Effector CD4-positive, alpha-beta T cell (primary cell): ENCODE measurements around the gene UBR3.

Experiments used
- DNase-seq: peaks from one replicate; pipeline ENCODE4 v3.0.0-alpha.2; 2020

UBR3 gene

DNA sequence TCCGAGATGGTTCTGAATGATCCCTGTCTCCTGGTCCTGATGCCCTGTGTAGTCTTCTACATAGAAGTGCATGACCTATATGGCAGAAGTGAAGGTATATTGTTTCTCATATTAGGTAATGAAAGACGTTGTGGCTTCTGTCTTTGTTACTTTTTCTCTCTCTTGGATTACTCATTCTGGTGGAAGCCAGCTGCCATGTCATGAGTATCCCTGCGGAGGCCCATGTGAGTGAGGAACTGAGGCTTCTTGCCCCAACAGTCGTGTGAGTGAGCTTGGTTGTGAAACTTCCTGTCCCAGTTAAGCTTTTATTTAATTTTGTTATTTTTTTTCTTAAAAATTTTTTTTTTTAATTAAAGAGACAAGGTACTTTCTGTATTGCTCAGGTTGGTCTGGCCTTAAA is 134.7 kb downstream of the UBR3 start:
- no peak for DNase-seq

DNA sequence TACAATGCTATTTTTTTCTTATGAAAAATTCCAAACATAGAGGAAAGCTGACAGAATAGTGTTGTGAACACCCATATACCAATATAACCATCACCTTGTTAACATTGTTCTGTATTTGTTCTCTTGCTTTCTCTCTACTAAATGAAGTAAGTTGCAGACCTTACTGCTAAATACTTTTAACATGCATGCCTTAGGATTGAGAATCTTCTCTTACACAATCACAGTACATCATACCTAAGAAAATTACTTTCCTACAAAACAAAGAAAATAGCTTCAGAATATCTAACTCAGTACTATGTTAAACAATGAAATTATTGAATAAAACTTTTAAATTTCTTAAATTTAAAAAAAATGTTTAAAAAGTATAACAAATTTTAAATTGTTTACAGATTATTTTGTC is 136.5 kb downstream of the UBR3 start:
- no peak for DNase-seq

- DNase-seq: no peak
Observed at GRCh38 chr2:169964740-169965139, 137.5 kb downstream of the UBR3 start.

DNA sequence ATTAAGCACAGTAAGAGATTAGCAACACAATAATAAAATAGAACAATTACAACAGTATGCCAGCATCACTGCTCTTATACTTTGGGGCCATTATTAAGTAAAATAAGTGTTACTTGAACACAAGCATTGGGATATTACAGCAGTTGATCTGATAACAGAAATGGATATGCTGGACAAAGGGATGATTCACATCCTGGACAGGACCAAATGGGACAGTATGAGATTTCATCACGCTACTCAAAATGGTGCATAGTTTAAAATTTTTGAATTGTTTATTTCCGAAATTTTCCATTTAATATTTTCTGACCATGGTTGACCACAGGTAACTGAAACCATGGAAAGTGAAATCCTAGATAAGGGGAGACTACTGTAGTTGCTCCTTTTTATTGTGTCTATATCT is 138.2 kb downstream of the UBR3 start:
- DNase-seq: no peak

DNA sequence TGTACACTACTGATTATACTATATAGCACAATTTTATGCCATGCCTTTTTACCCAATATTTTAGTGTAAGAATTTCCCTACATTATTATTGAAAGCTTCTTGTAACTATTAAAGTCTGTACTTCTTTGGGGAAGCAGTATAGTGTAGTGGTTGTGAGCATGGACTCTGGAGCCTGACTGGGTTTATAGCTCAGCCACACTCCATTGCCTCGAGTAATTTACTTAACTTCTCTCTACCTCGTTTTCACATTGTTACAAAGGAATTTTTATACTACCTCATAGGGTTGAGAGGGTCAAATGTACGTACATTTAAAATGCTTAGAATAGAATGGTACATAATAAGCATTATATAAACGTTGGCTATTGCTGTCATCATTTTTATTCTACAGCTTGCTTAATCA is 139.2 kb downstream of the UBR3 start:
- no peak for DNase-seq

GRCh38 chr2:169968743-169969142 is 141.5 kb downstream of the UBR3 start:
- no peak for DNase-seq

DNA sequence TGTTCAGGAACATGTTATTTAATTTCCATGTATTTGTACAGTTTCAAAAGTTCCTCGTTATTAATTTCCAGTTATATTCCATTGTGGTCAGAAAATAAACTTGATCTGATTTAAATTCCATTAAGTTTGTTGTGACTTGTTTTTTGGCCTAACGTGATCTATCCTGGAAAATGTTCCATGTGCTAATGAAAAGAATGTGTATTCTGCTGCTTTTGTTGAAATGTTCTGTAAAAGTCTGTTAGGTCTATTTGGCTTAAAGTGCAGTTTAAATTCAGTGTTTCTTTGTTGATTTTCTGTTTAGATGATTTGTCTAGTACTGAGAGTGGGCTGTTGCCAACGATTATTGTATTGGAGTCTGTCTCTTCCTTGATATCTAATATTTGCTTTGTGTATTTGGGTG is 148.0 kb downstream of the UBR3 start:
- no peak for DNase-seq

DNA sequence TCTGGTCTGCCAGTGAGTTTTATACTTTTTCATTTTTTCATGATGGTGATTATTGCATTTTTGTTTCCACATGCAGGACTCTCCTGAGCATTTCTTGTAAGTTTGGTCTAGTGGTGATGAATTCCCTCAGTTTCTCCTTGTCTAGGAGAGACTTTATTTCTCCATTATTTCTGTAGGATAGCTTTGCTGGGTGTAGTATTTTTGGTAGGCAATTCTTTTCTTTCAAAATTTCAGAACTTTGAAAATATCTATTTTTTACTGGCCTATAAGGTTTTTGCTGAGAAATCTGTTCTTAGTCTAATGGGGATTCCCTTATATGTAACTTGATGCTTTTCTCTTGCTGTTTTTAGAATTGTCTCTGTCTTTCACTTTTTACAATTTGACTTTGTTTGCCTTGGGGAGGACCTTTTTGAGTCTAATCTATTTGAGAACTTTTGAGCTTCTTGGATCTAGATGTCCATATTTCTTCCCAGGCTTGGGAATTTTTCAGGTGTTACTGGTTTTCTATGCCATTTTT is 149.1 kb downstream of the UBR3 start:
- DNase-seq: no peak

- DNase-seq: no peak
Observed at GRCh38 chr2:169977530-169977929, 150.3 kb downstream of the UBR3 start.

DNA sequence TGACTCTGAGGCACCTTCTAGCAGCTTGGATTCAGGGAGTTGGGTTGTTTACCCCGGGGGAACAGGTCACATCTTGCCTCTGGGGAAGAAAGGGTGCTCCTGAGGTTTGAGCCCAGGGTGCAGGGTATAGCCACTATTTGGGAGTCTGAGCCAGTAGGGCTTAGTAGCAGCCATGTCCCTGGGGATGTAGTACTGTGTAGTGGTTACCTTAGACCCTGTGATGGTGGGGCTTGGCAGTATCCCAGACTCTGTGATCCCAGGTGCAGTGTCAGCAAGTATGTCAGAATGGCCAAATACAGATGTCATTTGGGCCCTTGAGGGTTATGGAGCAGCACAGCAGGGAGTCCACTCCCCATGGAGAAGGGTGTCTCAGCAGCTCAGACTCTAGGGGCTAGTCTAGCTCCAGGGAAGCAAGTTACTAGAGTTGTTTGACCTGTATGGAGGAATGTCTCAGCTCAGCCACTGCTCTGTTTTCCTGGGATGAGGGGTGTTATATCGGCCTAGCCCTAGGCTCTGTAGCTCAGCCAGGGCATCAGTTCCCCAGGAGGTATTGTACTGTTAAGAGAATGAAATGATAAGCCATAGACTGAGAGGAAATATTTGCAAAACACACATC is 151.3 kb downstream of the UBR3 start:
- DNase-seq: no peak

GRCh38 chr2:169979025-169979424 is 151.8 kb downstream of the UBR3 start:
- no peak for DNase-seq

- DNase-seq: no peak
Observed at GRCh38 chr2:169980001-169980400, 152.7 kb downstream of the UBR3 start.

DNA sequence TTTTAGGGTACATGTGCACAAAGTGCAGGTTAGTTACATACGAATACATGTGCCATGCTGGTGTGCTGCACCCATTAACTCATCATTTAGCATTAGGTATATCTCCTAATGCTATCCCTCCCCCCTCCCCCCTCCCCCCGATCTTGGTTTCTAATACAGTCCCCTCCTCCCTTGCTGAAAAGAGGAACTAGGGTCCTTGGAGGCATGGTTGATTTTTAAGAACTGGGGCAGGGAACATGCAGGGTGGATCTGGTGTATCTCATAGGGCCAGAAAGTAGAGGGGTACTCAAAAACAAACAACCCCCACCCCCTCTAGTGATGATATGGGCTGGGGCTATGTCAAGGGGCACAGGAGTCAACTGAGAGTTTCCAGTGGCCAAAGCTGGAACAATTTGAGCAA is 153.4 kb downstream of the UBR3 start:
- no peak for DNase-seq

GRCh38 chr2:169982929-169983328 is 155.7 kb downstream of the UBR3 start:
- no peak for DNase-seq

DNA sequence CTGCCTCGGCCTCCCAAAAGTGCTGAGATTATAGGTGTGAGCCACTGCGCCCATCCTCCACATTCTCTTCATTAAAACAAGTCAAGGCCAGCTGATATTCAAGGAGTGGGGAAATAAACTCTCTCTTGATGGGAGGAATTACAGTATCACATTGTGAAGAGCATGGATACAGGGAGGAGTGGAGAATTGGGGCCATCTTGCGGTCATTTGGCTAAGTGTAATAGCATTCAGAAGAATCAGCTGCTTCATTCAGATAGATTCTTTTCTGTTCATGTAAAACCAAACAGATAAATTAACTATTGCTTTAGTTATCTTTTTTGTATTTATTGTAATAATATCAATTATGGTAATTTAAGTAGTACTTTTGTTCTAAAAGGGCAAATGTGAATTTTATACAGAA is 156.3 kb downstream of the UBR3 start:
- no peak for DNase-seq

DNA sequence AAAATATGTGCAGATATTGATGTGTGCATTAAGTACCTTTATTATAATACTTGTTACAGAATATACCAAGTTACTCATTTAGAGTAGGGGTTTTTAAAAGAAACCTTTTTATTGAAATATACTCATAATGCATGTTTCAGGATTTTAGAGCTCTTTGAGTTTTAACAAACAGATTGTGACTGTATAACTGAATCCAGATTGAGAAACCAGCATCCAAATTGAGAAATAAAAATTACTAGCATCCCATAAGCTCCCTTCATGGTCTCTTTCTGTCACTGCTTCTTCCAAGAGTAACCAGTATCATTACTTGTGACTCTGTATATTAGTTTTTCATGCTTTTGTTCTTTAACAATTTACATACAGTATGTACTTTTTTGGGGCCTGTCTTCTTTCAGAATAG is 156.9 kb downstream of the UBR3 start:
- DNase-seq: no peak

DNA sequence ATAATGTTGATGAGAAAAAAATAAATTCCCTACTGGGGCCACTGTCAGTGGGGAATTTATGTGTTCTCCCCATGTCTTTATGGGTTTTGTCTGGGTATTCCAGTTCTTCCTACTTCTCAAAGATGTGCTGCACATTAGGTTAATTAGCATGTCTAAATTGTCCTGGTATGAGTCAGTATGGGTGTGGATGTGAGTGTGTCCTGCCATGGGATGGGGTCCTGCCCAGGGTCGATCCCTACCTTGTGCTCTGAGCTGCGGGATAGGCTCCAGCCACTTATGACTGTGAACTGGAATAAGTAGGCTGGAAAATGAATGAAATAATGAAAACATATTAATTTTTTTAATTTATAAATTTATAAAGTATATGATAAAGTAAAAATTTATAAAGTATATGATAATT is 167.5 kb downstream of the UBR3 start:
- DNase-seq: no peak

DNA sequence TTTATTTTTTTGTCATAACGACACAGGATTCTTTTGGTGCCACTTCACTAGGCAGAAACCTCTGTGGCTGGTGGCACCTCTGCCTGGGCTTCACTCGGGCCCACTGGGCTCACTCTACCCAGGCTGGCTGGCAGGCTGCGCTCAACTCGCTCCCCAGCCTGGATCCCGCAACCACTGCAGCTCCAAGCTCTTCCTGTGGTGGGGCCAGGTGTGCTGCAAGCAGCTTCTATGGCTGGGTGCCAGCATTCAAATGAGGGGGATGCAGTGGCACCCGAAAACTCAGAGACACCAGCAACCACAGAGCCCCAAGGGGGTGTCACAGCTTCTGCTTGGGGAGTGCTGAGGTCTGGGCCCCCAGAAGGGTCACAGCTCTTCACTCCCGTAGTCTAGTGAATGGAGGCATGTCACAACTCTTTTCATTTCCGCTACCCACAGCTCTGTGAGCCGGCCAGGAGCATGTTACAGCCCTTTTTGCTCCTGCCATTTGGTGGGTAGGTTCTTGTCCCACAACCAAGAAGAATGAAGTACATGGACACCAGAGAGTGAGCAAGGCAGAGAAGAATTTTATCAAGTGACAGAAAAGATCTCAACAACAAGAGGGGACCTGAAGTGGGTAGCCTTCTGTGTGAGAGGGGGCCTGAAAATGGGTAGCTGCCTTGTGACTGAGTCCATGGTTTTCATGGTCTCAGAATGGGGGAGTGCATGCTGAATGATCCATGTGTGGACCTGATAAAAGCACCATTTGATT is 170.1 kb downstream of the UBR3 start:
- DNase-seq: no peak

DNA sequence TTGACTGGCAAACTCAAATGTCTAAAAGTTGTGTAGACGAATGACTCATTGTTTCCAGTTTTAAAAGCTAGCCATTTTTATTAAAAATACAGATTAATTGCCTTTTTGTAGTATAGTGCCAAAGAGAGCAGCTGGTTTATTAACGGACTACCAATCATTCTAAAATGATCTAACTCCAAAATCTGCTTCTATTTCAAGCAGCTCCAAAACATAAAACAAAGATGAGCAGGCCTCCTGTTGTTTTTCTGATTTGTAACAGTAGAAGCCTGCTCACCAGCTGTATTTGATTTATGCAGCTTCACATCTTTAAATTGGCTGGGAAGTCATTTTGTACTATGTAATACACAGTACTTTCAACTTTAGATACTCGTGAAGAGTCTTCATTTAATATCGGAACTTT is 171.8 kb downstream of the UBR3 start:
- DNase-seq: no peak

GRCh38 chr2:170002096-170002495 is 174.8 kb downstream of the UBR3 start:
- DNase-seq: no peak

GRCh38 chr2:170005702-170006101 is 178.4 kb downstream of the UBR3 start:
- no peak for DNase-seq

DNA sequence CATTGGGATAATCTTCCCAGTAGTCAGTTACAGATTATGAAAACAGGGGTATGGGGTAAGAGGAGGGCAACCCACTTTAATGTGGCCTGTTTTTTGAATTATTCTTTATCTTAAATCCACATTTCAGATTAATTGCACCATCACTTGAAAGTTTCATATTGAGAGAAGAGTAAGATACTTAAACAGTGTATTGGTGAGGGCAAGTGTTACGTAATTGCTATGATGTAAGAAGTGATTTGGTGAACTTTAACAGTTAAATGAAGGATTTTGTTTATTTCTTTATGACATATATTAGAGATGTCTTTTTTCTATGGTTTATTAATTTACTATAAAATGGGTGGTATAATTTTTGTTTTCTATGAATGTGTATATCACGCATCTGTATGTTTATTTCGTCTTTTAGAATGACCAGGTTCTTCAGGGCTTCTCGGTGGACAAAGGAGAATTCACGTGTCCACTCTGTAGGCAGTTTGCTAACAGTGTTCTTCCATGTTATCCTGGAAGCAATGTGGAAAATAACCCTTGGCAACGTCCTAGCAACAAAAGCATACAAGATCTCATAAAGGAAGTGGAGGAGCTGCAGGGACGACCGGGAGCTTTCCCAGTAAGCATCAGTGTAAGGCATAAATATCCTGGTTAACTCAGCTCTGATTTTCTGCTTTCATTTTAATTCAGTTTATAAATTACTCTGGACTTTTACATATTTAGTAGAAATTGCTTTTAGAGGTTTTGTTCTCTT is 179.5 kb downstream of the UBR3 start:
- DNase-seq: no peak

- no peak for DNase-seq
Observed at GRCh38 chr2:170009209-170009608, 182.0 kb downstream of the UBR3 start.

GRCh38 chr2:170012773-170013172 is 185.5 kb downstream of the UBR3 start:
- no peak for DNase-seq
